Panc1 (cell line): ENCODE results near the gene TMEM185B. TPM values are rescaled to one million over a fixed set of nuclear protein-coding genes. Genes with fewer than 3 reads are reported as not detected.

Experiments used
- ATAC-seq: fragments of 200-7000 bp; cut with Tn5 transposase; 2 replicates; pipeline ENCODE4 v1.9.1; 2020; ENCODE audit warnings: mild to moderate bottlenecking, moderate library complexity
- BruUV-seq: library from RNA; stranded (reverse); fragments of 400-500 nt; replicated peaks from 2 replicates; lab custom pipeline; 2021; lab: Mats Ljungman, UMichigan
- CTCF ChIA-PET: fragments of 300-600 bp; sonication (Branson Sonifier 250); formaldehyde crosslinking; loops from one replicate; lab custom pipeline; 2022; ENCODE audit warnings: antibody characterized with exemption; lab: Charles Lee
- POLR2A ChIA-PET: fragments of 300-600 bp; sonication (Branson Sonifier 250); formaldehyde crosslinking; loops from one replicate; lab custom pipeline; 2022; ENCODE audit warnings: antibody characterized with exemption; lab: Charles Lee
- DNase-seq: peaks from one replicate; pipeline ENCODE4 v3.0.0-alpha.2; 2010; ENCODE audit warnings: low read depth, low spot score
- H3K27ac ChIP-seq: 2 replicates; pipeline ENCODE4 v1.5.1; 2011; ENCODE audit warnings: mild to moderate bottlenecking, low read length, inconsistent platforms
- H3K27me3 ChIP-seq: fragments of 200-500 bp; sonication (Bioruptor generic); 2 replicates; pipeline ENCODE4 v1.6.0; 2014; ENCODE audit warnings: low read length, inconsistent platforms; ENCODE audit not compliant: control insufficient read depth, insufficient read depth
- H3K36me3 ChIP-seq: fragments of 200-500 bp; sonication (Bioruptor generic); 2 replicates; pipeline ENCODE4 v1.5.1; 2014; ENCODE audit warnings: inconsistent platforms, mild to moderate bottlenecking, low read length, moderate library complexity; ENCODE audit not compliant: control insufficient read depth, insufficient read depth
- H3K4me1 ChIP-seq: 2 replicates; pipeline ENCODE4 v1.5.1; 2011; ENCODE audit warnings: inconsistent platforms, mild to moderate bottlenecking, low read length, moderate library complexity; ENCODE audit not compliant: control insufficient read depth, insufficient read depth
- H3K4me3 ChIP-seq, 2 experiments: 2 replicates each; pipeline ENCODE4 v1.5.1; 2011 to 2012; ENCODE audit warnings: low read depth in 2 of 2, low read length in 2 of 2, mild to moderate bottlenecking in 2 of 2, inconsistent platforms in 1 of 2, moderate library complexity in 1 of 2
- H3K9me3 ChIP-seq: fragments of 200-500 bp; sonication (Bioruptor generic); 2 replicates; pipeline ENCODE4 v1.5.1; 2014; ENCODE audit warnings: low read depth, mild to moderate bottlenecking, inconsistent platforms, low read length, moderate library complexity; ENCODE audit not compliant: control insufficient read depth, insufficient read depth
- CTCF ChIP-seq: fragments of 450-650 bp; IDR thresholded peaks from 2 replicates; pipeline ENCODE4 v1.5.1; 2017; ENCODE audit warnings: mild to moderate bottlenecking
- POLR2AphosphoS5 ChIP-seq: IDR thresholded peaks from 2 replicates; pipeline ENCODE4 v1.6.1; 2012; ENCODE audit warnings: mild to moderate bottlenecking, low read depth, low read length, moderate library complexity
- SIN3A ChIP-seq: IDR thresholded peaks from 2 replicates; pipeline ENCODE4 v1.6.1; 2012; ENCODE audit warnings: low read depth, mild to moderate bottlenecking, low read length, moderate library complexity, borderline replicate concordance; ENCODE audit not compliant: insufficient read depth
- TCF7L2 ChIP-seq: IDR thresholded peaks from 2 replicates; pipeline ENCODE4 v1.6.1; 2011; ENCODE audit warnings: mild to moderate bottlenecking, low read depth, low read length, inconsistent platforms
- in situ Hi-C: cut with HindIII; loops from 2 replicates; pipeline ENCODE4 v1.10.0; 2016; ENCODE audit warnings: low sequenced_read_pairs, low pct_unique_long_range_greater_than_20kb
- intact Hi-C: fragments of 100-400 bp; cut with micrococcal nuclease; formaldehyde crosslinking; loops from one replicate; pipeline ENCODE4 v1.10.0; 2022; ENCODE audit not compliant: unreplicated experiment
- total RNA-seq: library from RNA; stranded (reverse); gene quantifications from one replicate; pipeline ENCODE4 v1.2.1, GENCODE V29; 2021; ENCODE audit not compliant: unreplicated experiment
- TF ChIP-seq, protein P1 (sequence below), 2 experiments: IDR thresholded peaks; 2 replicates each; pipeline ENCODE4 v1.6.1; 2011 to 2012; ENCODE audit warnings: low read depth in 2 of 2, control low read depth in 1 of 2, low read length in 1 of 2, mild to moderate bottlenecking in 1 of 2, moderate library complexity in 1 of 2; ENCODE audit not compliant: insufficient read depth in 1 of 2

TMEM185B gene
- total RNA-seq, 1 experiment from 2014 or later, result 54.6 TPM

- in situ Hi-C loops (no loop called here), intact Hi-C loops (no loop called here)
- Histone ChIP-seq H3K27ac (no peak overlapping the region), H3K36me3 (no peaks in the 10 kb centered on the region), H3K9me3 (no peaks in the 10 kb centered on the region), H3K4me3 (no peak overlapping the region), H3K4me1 (no peaks in the 10 kb centered on the region), H3K27me3 (no peaks in the 10 kb centered on the region)
- CTCF ChIA-PET, result no interaction called here
- no TSS peak for BruUV-seq
- POLR2A ChIA-PET, result no interaction called here
- ATAC-seq, result no peak
- TF ChIP-seq, protein P1, sequence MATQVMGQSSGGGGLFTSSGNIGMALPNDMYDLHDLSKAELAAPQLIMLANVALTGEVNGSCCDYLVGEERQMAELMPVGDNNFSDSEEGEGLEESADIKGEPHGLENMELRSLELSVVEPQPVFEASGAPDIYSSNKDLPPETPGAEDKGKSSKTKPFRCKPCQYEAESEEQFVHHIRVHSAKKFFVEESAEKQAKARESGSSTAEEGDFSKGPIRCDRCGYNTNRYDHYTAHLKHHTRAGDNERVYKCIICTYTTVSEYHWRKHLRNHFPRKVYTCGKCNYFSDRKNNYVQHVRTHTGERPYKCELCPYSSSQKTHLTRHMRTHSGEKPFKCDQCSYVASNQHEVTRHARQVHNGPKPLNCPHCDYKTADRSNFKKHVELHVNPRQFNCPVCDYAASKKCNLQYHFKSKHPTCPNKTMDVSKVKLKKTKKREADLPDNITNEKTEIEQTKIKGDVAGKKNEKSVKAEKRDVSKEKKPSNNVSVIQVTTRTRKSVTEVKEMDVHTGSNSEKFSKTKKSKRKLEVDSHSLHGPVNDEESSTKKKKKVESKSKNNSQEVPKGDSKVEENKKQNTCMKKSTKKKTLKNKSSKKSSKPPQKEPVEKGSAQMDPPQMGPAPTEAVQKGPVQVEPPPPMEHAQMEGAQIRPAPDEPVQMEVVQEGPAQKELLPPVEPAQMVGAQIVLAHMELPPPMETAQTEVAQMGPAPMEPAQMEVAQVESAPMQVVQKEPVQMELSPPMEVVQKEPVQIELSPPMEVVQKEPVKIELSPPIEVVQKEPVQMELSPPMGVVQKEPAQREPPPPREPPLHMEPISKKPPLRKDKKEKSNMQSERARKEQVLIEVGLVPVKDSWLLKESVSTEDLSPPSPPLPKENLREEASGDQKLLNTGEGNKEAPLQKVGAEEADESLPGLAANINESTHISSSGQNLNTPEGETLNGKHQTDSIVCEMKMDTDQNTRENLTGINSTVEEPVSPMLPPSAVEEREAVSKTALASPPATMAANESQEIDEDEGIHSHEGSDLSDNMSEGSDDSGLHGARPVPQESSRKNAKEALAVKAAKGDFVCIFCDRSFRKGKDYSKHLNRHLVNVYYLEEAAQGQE (IDR thresholded peaks at IDR 0.05; ENCODE audit: insufficient read depth in 1 of 2, low read depth in 2 of 2, low read length in 1 of 2), result no peak
- TF ChIP-seq POLR2AphosphoS5 (no peak), TCF7L2 (no peak), SIN3A (no peak), CTCF (no peak)
- no peak for DNase-seq
Observed at GRCh38 chr2:120267348-120267747, 44.1 kb upstream of the TMEM185B start.

DNA sequence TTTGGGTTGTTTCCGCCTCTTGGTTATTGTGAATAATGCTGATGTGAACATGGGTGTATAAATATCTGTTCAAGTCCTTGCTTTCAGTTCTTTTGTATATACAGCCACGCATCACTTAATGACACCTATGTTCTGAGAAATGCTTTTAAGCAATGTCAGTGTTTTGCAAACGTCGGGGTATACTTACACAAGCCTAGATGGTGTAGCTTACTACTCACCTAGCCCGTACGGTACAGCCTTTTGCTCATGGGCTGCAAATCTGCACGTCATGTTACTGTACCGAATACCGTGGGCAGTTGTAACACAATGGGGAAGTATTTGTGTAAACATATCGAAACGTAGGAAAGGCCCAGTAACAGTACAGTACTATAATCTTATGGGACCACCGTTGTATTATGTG lies 41.8 kb upstream of the TMEM185B start:
- POLR2A ChIA-PET, result no interaction called here
- Histone ChIP-seq H3K36me3 (no peaks in the 10 kb centered on the region), H3K9me3 (no peaks in the 10 kb centered on the region), H3K27me3 (no peaks in the 10 kb centered on the region), H3K27ac (no peak overlapping the region), H3K4me3 (no peak overlapping the region), H3K4me1 (no peaks in the 10 kb centered on the region)
- no peak for DNase-seq
- TF ChIP-seq SIN3A (no peak), TCF7L2 (no peak), CTCF (no peak), POLR2AphosphoS5 (no peak)
- TF ChIP-seq, protein P1 (IDR thresholded peaks at IDR 0.05; ENCODE audit: insufficient read depth in 1 of 2, low read depth in 2 of 2, low read length in 1 of 2), result no peak
- in situ Hi-C loops (no loop called here), intact Hi-C loops (no loop called here)
- CTCF ChIA-PET, result no interaction called here
- no peak for ATAC-seq
- BruUV-seq, result no TSS peak
